IMR-90 (cell line): ENCODE data around the gene TSACC. TPM values are rescaled to one million over a fixed set of nuclear protein-coding genes. Genes with fewer than 3 reads are reported as not detected.

Source experiments
- ATAC-seq: fragments of 200-7000 bp; cut with Tn5 transposase; 2 replicates; pipeline ENCODE4 v1.9.1; 2020; ENCODE audit warnings: low read depth, mild to moderate bottlenecking, moderate library complexity
- BruUV-seq: library from RNA; stranded (reverse); fragments of 400-500 nt; replicated peaks from 2 replicates; lab custom pipeline; 2021; lab: Mats Ljungman, UMichigan
- CTCF ChIA-PET: fragments of 300-600 bp; formaldehyde crosslinking; extraction: SDS; loops from one replicate; lab custom pipeline; 2021; ENCODE audit warnings: antibody characterized with exemption; lab: Yijun Ruan, JAX
- POLR2A ChIA-PET: fragments of 300-600 bp; sonication (Branson Sonifier 250); formaldehyde crosslinking; loops from one replicate; lab custom pipeline; 2022; ENCODE audit warnings: antibody characterized with exemption; ENCODE audit not compliant: unreplicated experiment; lab: Charles Lee
- DNase-seq: peaks from one replicate; pipeline ENCODE4 v3.0.0; 2013
- H2AFZ ChIP-seq: replicated peaks from 2 replicates; pipeline ENCODE3; 2013; ENCODE audit warnings: low read length, mild to moderate bottlenecking; ENCODE audit not compliant: poor library complexity
- H2AK5ac ChIP-seq: 2 replicates; pipeline ENCODE4 v1.6.1; 2013; ENCODE audit warnings: low read depth, low read length, inconsistent platforms
- H2AK9ac ChIP-seq: replicated peaks from 2 replicates; pipeline ENCODE3; 2013; ENCODE audit warnings: mild to moderate bottlenecking, low read depth, low read length, moderate library complexity; ENCODE audit not compliant: poor library complexity
- H2BK120ac ChIP-seq: 2 replicates; pipeline ENCODE4 v1.6.1; 2013; ENCODE audit warnings: low read depth, low read length, inconsistent platforms
- H2BK15ac ChIP-seq: 3 replicates; pipeline ENCODE4 v1.6.1; 2013; ENCODE audit warnings: low read depth, low read length, inconsistent platforms
- H2BK20ac ChIP-seq: 2 replicates; pipeline ENCODE4 v1.6.1; 2013; ENCODE audit warnings: low read depth, mild to moderate bottlenecking, inconsistent platforms, low read length, moderate library complexity
- H2BK5ac ChIP-seq: 2 replicates; pipeline ENCODE4 v1.6.1; 2013; ENCODE audit warnings: mild to moderate bottlenecking, low read depth, low read length, inconsistent platforms; ENCODE audit not compliant: poor library complexity, severe bottlenecking
- H3K14ac ChIP-seq: replicated peaks from 2 replicates; pipeline ENCODE4 v1.6.1; 2013; ENCODE audit warnings: low read depth, low read length, inconsistent platforms
- H3K18ac ChIP-seq: 2 replicates; pipeline ENCODE4 v1.6.1; 2013; ENCODE audit warnings: low read depth, low read length, control low read depth
- H3K23ac ChIP-seq: 2 replicates; pipeline ENCODE4 v1.6.1; 2013; ENCODE audit warnings: low read depth, low read length, inconsistent platforms
- H3K27ac ChIP-seq: 2 replicates; pipeline ENCODE4 v1.5.1; 2013; ENCODE audit warnings: mild to moderate bottlenecking, control low read depth, low read length; ENCODE audit not compliant: insufficient read depth
- H3K27me3 ChIP-seq: 2 replicates; pipeline ENCODE4 v1.6.1; 2013; ENCODE audit warnings: low read length; ENCODE audit not compliant: control insufficient read depth, insufficient read depth
- H3K36me3 ChIP-seq: 2 replicates; pipeline ENCODE4 v1.6.1; 2013; ENCODE audit warnings: low read length, mixed read lengths; ENCODE audit not compliant: control insufficient read depth, insufficient read depth
- H3K4ac ChIP-seq: 2 replicates; pipeline ENCODE4 v1.6.1; 2013; ENCODE audit warnings: low read depth, low read length, inconsistent platforms
- H3K4me1 ChIP-seq: 2 replicates; pipeline ENCODE4 v1.6.1; 2013; ENCODE audit warnings: low read length, mixed read lengths; ENCODE audit not compliant: control insufficient read depth, insufficient read depth
- H3K4me2 ChIP-seq: 2 replicates; pipeline ENCODE4 v1.6.1; 2013; ENCODE audit warnings: low read depth, mild to moderate bottlenecking, control low read depth, low read length, moderate library complexity
- H3K4me3 ChIP-seq: 2 replicates; pipeline ENCODE4 v1.5.1; 2013; ENCODE audit warnings: low read depth, mild to moderate bottlenecking, control low read depth, low read length, moderate library complexity; ENCODE audit not compliant: insufficient read depth
- H3K56ac ChIP-seq: 2 replicates; pipeline ENCODE4 v1.6.1; 2013; ENCODE audit warnings: low read length, inconsistent platforms; ENCODE audit not compliant: insufficient read depth; ENCODE audit errors: extremely low read depth
- H3K79me1 ChIP-seq, 2 experiments: 2 replicates each; pipeline ENCODE4 v1.6.1; 2013; ENCODE audit warnings: low read length in 2 of 2, inconsistent platforms in 1 of 2, low read depth in 1 of 2
- H3K9ac ChIP-seq: 2 replicates; pipeline ENCODE4 v1.6.1; 2013; ENCODE audit warnings: low read depth, low read length, control low read depth
- H3K9me1 ChIP-seq: 2 replicates; pipeline ENCODE4 v1.6.1; 2013; ENCODE audit warnings: low read length, inconsistent platforms; ENCODE audit not compliant: insufficient read depth
- H3K9me3 ChIP-seq: 2 replicates; pipeline ENCODE4 v1.6.1; 2013; ENCODE audit warnings: low read length; ENCODE audit not compliant: control insufficient read depth, insufficient read depth
- H4K20me1 ChIP-seq: 2 replicates; pipeline ENCODE4 v1.6.1; 2013; ENCODE audit warnings: low read length, inconsistent platforms; ENCODE audit not compliant: insufficient read depth
- H4K5ac ChIP-seq: 2 replicates; pipeline ENCODE4 v1.6.1; 2013; ENCODE audit warnings: mild to moderate bottlenecking, low read depth, low read length, control low read depth
- H4K8ac ChIP-seq, 2 experiments: 2 replicates each; pipeline ENCODE4 v1.6.1; 2013; ENCODE audit warnings: low read depth in 2 of 2, low read length in 2 of 2, control low read depth in 1 of 2, inconsistent platforms in 1 of 2
- H4K91ac ChIP-seq: 2 replicates; pipeline ENCODE4 v1.6.1; 2013; ENCODE audit warnings: low read depth, low read length, inconsistent platforms; ENCODE audit not compliant: insufficient read depth
- CHD1 ChIP-seq: IDR thresholded peaks from 2 replicates; pipeline ENCODE4 v1.6.1; 2012; ENCODE audit warnings: low read depth, low read length, improper control_type of control experiment
- ELK1 ChIP-seq: fragments of 150-350 bp; IDR thresholded peaks from 2 replicates; pipeline ENCODE4 v1.6.1; 2016; ENCODE audit warnings: low read depth, mild to moderate bottlenecking, low read length, moderate library complexity, borderline replicate concordance
- MAZ ChIP-seq: IDR thresholded peaks from 2 replicates; pipeline ENCODE4 v1.6.1; 2012; ENCODE audit warnings: low read depth, mild to moderate bottlenecking, low read length, improper control_type of control experiment, moderate library complexity, borderline replicate concordance
- RAD21 ChIP-seq: IDR thresholded peaks from 2 replicates; pipeline ENCODE4 v1.6.1; 2012; ENCODE audit warnings: low read length, improper control_type of control experiment
- RCOR1 ChIP-seq: IDR thresholded peaks from 2 replicates; pipeline ENCODE4 v1.6.1; 2012; ENCODE audit warnings: mild to moderate bottlenecking, low read length, improper control_type of control experiment; ENCODE audit not compliant: insufficient replicate concordance
- RFX5 ChIP-seq: IDR thresholded peaks from 2 replicates; pipeline ENCODE4 v1.8.0; 2012; ENCODE audit warnings: low read depth, mild to moderate bottlenecking, low read length, moderate library complexity
- WGBS, 2 experiments: methylation state at CpG; one replicate each; pipeline versions ENCODE4 v1.1.5 to v1.1.7; 2013; ENCODE audit warnings: missing lambda C conversion rate in 2 of 2; ENCODE audit not compliant: insufficient read length in 1 of 2; ENCODE audit errors: extremely low coverage in 2 of 2; 5-methylcytosine and 5-hydroxymethylcytosine counted together
- dilution Hi-C: fragments of 300-500 bp; cut with HindIII; formaldehyde crosslinking; loops from one replicate; pipeline ENCODE4 v1.14.3; 2018; ENCODE audit warnings: low sequenced_read_pairs; ENCODE audit not compliant: unreplicated experiment
- in situ Hi-C: fragments of 300-500 bp; cut with MboI; formaldehyde crosslinking; loops from 3 replicates; pipeline ENCODE4 v1.14.3; 2019; ENCODE audit warnings: low sequenced_read_pairs, inconsistent platforms, mixed read lengths
- intact Hi-C: fragments of 100-400 bp; cut with micrococcal nuclease; formaldehyde crosslinking; loops from 2 replicates; pipeline ENCODE4 v1.10.0; 2022
- polyA plus RNA-seq, 3 experiments: library from polyadenylated mRNA; depleted of rRNA; stranded (reverse); fragments of >200 nt; gene quantifications; 2 replicates each; pipeline ENCODE4 v1.2.3, GENCODE V29; 2012; ENCODE audit warnings: low replicate concordance in 1 of 3
- total RNA-seq: library from RNA; depleted of rRNA; stranded (reverse); fragments of >200 nt; gene quantifications from 2 replicates; pipeline ENCODE4 v1.2.3, GENCODE V29; 2012
- TF ChIP-seq, protein P1 (sequence below): conservative IDR thresholded peaks from 2 replicates; pipeline ENCODE4 v1.5.1; 2012; ENCODE audit warnings: mild to moderate bottlenecking, low read depth, low read length, improper control_type of control experiment

The TSACC gene
- total and polyA plus RNA-seq, 2 of the 4 experiments (the other 2 are of a cell fraction) = 0.75 TPM; not detected in 1

GRCh38 chr1:156293098-156293434, 45.3 kb upstream of the TSACC start:
- peaks cover 3 to 29% of the 10 kb centered on the region in 2 experiments for H3K79me1 ChIP-seq
- no peak overlapping the region for H3K4me2 ChIP-seq
- no peak overlapping the region for H3K9ac ChIP-seq
- no peak overlapping the region for H2BK20ac ChIP-seq
- peaks cover 6% of the 10 kb centered on the region; the same call in 1 of the 2 replicates for H3K9me1 ChIP-seq
- ChIA-PET CTCF (no interaction called here), POLR2A (no interaction called here)
- no peak for ATAC-seq
- no peak overlapping the region for H2BK120ac ChIP-seq
- peak overlapping the region; percentile 68 for H2AK9ac ChIP-seq
- H2BK15ac ChIP-seq = no peak overlapping the region
- no peak for DNase-seq
- dilution Hi-C loops = no loop called here
- no peak overlapping the region for H3K56ac ChIP-seq
- H2BK5ac ChIP-seq = no peak overlapping the region
- H3K4me3 ChIP-seq = no peak overlapping the region
- no peak overlapping the region for H4K8ac ChIP-seq
- no peaks in the 10 kb centered on the region for H3K9me3 ChIP-seq
- no peak overlapping the region for H3K14ac ChIP-seq
- 88% methylated on average over 5 of the region's 8 CpGs; no CpG with 5 or more reads in 1 of the 2 experiments for WGBS, 2 experiments
- no peaks in the 10 kb centered on the region for H4K20me1 ChIP-seq
- TF ChIP-seq RFX5 = no peak
- no peak for TF ChIP-seq ELK1
- no peak for TF ChIP-seq RAD21
- no peak for TF ChIP-seq RCOR1
- TF ChIP-seq CHD1 = no peak
- TF ChIP-seq, protein P1, sequence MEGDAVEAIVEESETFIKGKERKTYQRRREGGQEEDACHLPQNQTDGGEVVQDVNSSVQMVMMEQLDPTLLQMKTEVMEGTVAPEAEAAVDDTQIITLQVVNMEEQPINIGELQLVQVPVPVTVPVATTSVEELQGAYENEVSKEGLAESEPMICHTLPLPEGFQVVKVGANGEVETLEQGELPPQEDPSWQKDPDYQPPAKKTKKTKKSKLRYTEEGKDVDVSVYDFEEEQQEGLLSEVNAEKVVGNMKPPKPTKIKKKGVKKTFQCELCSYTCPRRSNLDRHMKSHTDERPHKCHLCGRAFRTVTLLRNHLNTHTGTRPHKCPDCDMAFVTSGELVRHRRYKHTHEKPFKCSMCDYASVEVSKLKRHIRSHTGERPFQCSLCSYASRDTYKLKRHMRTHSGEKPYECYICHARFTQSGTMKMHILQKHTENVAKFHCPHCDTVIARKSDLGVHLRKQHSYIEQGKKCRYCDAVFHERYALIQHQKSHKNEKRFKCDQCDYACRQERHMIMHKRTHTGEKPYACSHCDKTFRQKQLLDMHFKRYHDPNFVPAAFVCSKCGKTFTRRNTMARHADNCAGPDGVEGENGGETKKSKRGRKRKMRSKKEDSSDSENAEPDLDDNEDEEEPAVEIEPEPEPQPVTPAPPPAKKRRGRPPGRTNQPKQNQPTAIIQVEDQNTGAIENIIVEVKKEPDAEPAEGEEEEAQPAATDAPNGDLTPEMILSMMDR = no peak
- no peak for TF ChIP-seq MAZ
- H2AK5ac ChIP-seq = no peak overlapping the region
- H3K4ac ChIP-seq = no peak overlapping the region
- H3K27me3 ChIP-seq = no peaks in the 10 kb centered on the region
- no peak overlapping the region for H3K23ac ChIP-seq
- H2AFZ ChIP-seq = no peak overlapping the region
- intact Hi-C loops = no loop called here
- no TSS peak for BruUV-seq
- no peak overlapping the region for H3K18ac ChIP-seq
- H3K27ac ChIP-seq = no peak overlapping the region
- H3K36me3 ChIP-seq = peaks cover 12% of the 10 kb centered on the region
- H4K5ac ChIP-seq = no peak overlapping the region
- H3K4me1 ChIP-seq = peaks cover 2% of the 10 kb centered on the region; the same call in 1 of the 2 replicates
- in situ Hi-C loops = no loop called here
- no peak overlapping the region for H4K91ac ChIP-seq
